PC-3 (cell line): ENCODE results near the gene NPC1. TPM values are rescaled to one million over a fixed set of nuclear protein-coding genes. Genes with fewer than 3 reads are reported as not detected.

Experiments
- ATAC-seq: fragments of 200-7000 bp; cut with Tn5 transposase; 2 replicates; pipeline ENCODE4 v1.9.1; 2020; ENCODE audit warnings: mild to moderate bottlenecking, moderate library complexity
- BruUV-seq: library from RNA; stranded (reverse); fragments of 400-500 nt; replicated peaks from 2 replicates; lab custom pipeline; 2021; lab: Mats Ljungman, UMichigan
- CTCF ChIA-PET: fragments of 300-600 bp; sonication (Branson Sonifier 250); formaldehyde crosslinking; loops from one replicate; lab custom pipeline; 2022; ENCODE audit warnings: antibody characterized with exemption; lab: Charles Lee
- POLR2A ChIA-PET: fragments of 300-600 bp; sonication (Branson Sonifier 250); formaldehyde crosslinking; loops from one replicate; lab custom pipeline; 2022; ENCODE audit warnings: antibody characterized with exemption; ENCODE audit not compliant: unreplicated experiment; lab: Charles Lee
- DNase-seq: peaks from one replicate; pipeline ENCODE4 v3.0.0-alpha.2; 2015
- H2AFZ ChIP-seq: fragments of 300-600 bp; sonication (generic); 2 replicates; pipeline ENCODE4 v1.6.0; 2016; ENCODE audit warnings: antibody characterized with exemption, low read length
- H3F3A ChIP-seq: fragments of 300-600 bp; sonication (generic); one replicate; pipeline ENCODE4 v1.6.0; 2017; ENCODE audit warnings: antibody characterized with exemption, low read length, control low read depth, mild to moderate bottlenecking; ENCODE audit not compliant: unreplicated experiment
- H3K27ac ChIP-seq: fragments of 300-600 bp; sonication (generic); 2 replicates; pipeline ENCODE4 v1.5.1; 2016; ENCODE audit warnings: mild to moderate bottlenecking, low read length
- H3K27me3 ChIP-seq: fragments of 300-600 bp; sonication (generic); 2 replicates; pipeline ENCODE4 v1.6.1; 2016; ENCODE audit warnings: low read length, mixed read lengths
- H3K36me3 ChIP-seq: fragments of 300-600 bp; sonication (generic); 2 replicates; pipeline ENCODE4 v1.6.1; 2016; ENCODE audit warnings: low read depth, mixed run types, low read length, mixed read lengths
- H3K4me1 ChIP-seq: fragments of 300-600 bp; sonication (generic); 2 replicates; pipeline ENCODE4 v1.5.1; 2016; ENCODE audit warnings: low read length; ENCODE audit not compliant: insufficient read depth
- H3K4me2 ChIP-seq: fragments of 300-600 bp; sonication (generic); 2 replicates; pipeline ENCODE4 v1.6.0; 2016; ENCODE audit warnings: low read length
- H3K4me3 ChIP-seq: fragments of 300-600 bp; sonication (generic); 2 replicates; pipeline ENCODE4 v1.5.1; 2016; ENCODE audit warnings: mild to moderate bottlenecking, low read length, mixed read lengths
- H3K79me2 ChIP-seq: fragments of 300-600 bp; sonication (generic); 2 replicates; pipeline ENCODE4 v1.6.1; 2017; ENCODE audit warnings: low read length, mixed read lengths
- H3K9ac ChIP-seq: fragments of 300-600 bp; sonication (generic); 2 replicates; pipeline ENCODE4 v1.6.0; 2016; ENCODE audit warnings: mild to moderate bottlenecking, low read length
- H3K9me2 ChIP-seq: fragments of 300-600 bp; sonication (generic); replicated peaks from 2 replicates; pipeline ENCODE4 v1.6.1; 2016; ENCODE audit warnings: mixed run types, low read length, mixed read lengths
- H3K9me3 ChIP-seq: fragments of 300-600 bp; sonication (generic); 2 replicates; pipeline ENCODE4 v1.6.1; 2016; ENCODE audit warnings: low read length, mixed read lengths
- H4K20me1 ChIP-seq: fragments of 300-600 bp; sonication (generic); 2 replicates; pipeline ENCODE4 v1.6.1; 2016; ENCODE audit warnings: low read length, mixed read lengths
- CTCF ChIP-seq: fragments of 300-600 bp; sonication (generic); conservative IDR thresholded peaks from 2 replicates; pipeline ENCODE4 v1.5.1; 2017; ENCODE audit warnings: antibody characterized with exemption, low read depth, mild to moderate bottlenecking, low read length
- EZH2 ChIP-seq: fragments of 300-600 bp; sonication (generic); IDR thresholded peaks from one replicate; pipeline ENCODE4 v1.6.1; 2017; ENCODE audit warnings: antibody characterized with exemption, mild to moderate bottlenecking, low read length; ENCODE audit not compliant: unreplicated experiment
- EZH2phosphoT487 ChIP-seq: fragments of 300-600 bp; sonication (generic); IDR thresholded peaks from 2 replicates; pipeline ENCODE4 v1.6.1; 2018; ENCODE audit warnings: mild to moderate bottlenecking, antibody characterized with exemption, low read length, borderline replicate concordance
- intact Hi-C: fragments of 100-400 bp; cut with micrococcal nuclease; formaldehyde crosslinking; loops from 2 replicates; pipeline ENCODE4 v1.9.0; 2023
- total RNA-seq: library from RNA; depleted of rRNA; stranded (reverse); fragments of >200 nt; gene quantifications from 2 replicates; pipeline ENCODE4 v1.2.3, GENCODE V29; 2014

Gene NPC1
- total RNA-seq, 1 experiment from 2014 or later: 85.5 TPM

- no TSS peak for BruUV-seq
- DNase-seq (no peak), ATAC-seq (no peak)
- POLR2A ChIA-PET: no interaction called here
- no peak overlapping the region for H3K9ac ChIP-seq
- intact Hi-C loops: no loop called here
- no peaks in the 10 kb centered on the region for H3K27me3 ChIP-seq
- no peak overlapping the region for H2AFZ ChIP-seq
- H3K4me1 ChIP-seq: peaks cover 26% of the 10 kb centered on the region
- no peak overlapping the region for H3K4me2 ChIP-seq
- no peak for TF ChIP-seq EZH2phosphoT487
- no peak for TF ChIP-seq EZH2
- no peak for TF ChIP-seq CTCF
- CTCF ChIA-PET: no interaction called here
- H4K20me1 ChIP-seq: no peaks in the 10 kb centered on the region
- H3K36me3 ChIP-seq: peaks cover 72% of the 10 kb centered on the region
- no peak overlapping the region for H3K27ac ChIP-seq
- H3F3A ChIP-seq: peaks cover 6% of the 10 kb centered on the region
- H3K4me3 ChIP-seq: no peak overlapping the region
- no peaks in the 10 kb centered on the region for H3K79me2 ChIP-seq
- H3K9me2 ChIP-seq: no peaks in the 10 kb centered on the region
- no peaks in the 10 kb centered on the region for H3K9me3 ChIP-seq
These were observed 54.4 kb downstream of the NPC1 start for GRCh38 chr18:23531912-23532311.

- Histone ChIP-seq H3K4me3 (no peak overlapping the region), H4K20me1 (no peaks in the 10 kb centered on the region), H3K79me2 (no peaks in the 10 kb centered on the region), H3K9ac (no peak overlapping the region), H3K9me3 (no peaks in the 10 kb centered on the region), H3K4me2 (peak overlapping the region; percentile 30), H3K4me1 (peaks cover 30% of the 10 kb centered on the region), H3K9me2 (no peaks in the 10 kb centered on the region), H3K27me3 (no peaks in the 10 kb centered on the region), H3K36me3 (peaks cover 69% of the 10 kb centered on the region), H3F3A (peaks cover 6% of the 10 kb centered on the region), H2AFZ (no peak overlapping the region), H3K27ac (peak overlapping the region; percentile 47)
- intact Hi-C loops: no loop called here
- no peak for ATAC-seq
- DNase-seq: no peak
- CTCF ChIA-PET: no interaction called here
- no TSS peak for BruUV-seq
- TF ChIP-seq EZH2: no peak
- no peak for TF ChIP-seq CTCF
- no peak for TF ChIP-seq EZH2phosphoT487
- POLR2A ChIA-PET: no interaction called here
These were observed 56.1 kb downstream of the NPC1 start for GRCh38 chr18:23530195-23530594.

- TF ChIP-seq CTCF (no peak), EZH2phosphoT487 (no peak), EZH2 (no peak)
- no peak overlapping the region for H3K9ac ChIP-seq
- H3K79me2 ChIP-seq: no peaks in the 10 kb centered on the region
- no peaks in the 10 kb centered on the region for H3K27me3 ChIP-seq
- peaks cover 31% of the 10 kb centered on the region for H3K4me1 ChIP-seq
- H3K36me3 ChIP-seq: peaks cover 66% of the 10 kb centered on the region
- peak overlapping the region; percentile 78 for H3K27ac ChIP-seq
- H2AFZ ChIP-seq: no peak overlapping the region
- peak overlapping the region; percentile 45 for H3K4me2 ChIP-seq
- ATAC-seq (peak; percentile 72), DNase-seq (peak; percentile 91)
- ChIA-PET POLR2A (no interaction called here), CTCF (no interaction called here)
- no peak overlapping the region for H3K4me3 ChIP-seq
- BruUV-seq: no TSS peak
- no peaks in the 10 kb centered on the region for H3K9me3 ChIP-seq
- peaks cover 6% of the 10 kb centered on the region for H3F3A ChIP-seq
- intact Hi-C loops: no loop called here
- no peaks in the 10 kb centered on the region for H4K20me1 ChIP-seq
- H3K9me2 ChIP-seq: no peaks in the 10 kb centered on the region
These were observed 56.7 kb downstream of the NPC1 start for GRCh38 chr18:23529604-23530003.
